ENCODE data around the gene WWOX. TPM values are rescaled to one million over a fixed set of nuclear protein-coding genes. Genes with fewer than 3 reads are reported as not detected.

Gene WWOX
- total RNA-seq, 1 experiment from 2014 or later = 28.3 TPM

- H3K4me1 ChIP-seq (ENCODE audit: insufficient read depth, low read length) = peaks cover 20% of the 10 kb centered on the region
- TF ChIP-seq EZH2 (IDR thresholded peaks at IDR 0.05; ENCODE audit: low read length, unreplicated experiment) (no peak), EZH2phosphoT487 (IDR thresholded peaks at IDR 0.05; ENCODE audit: borderline replicate concordance, low read length) (no peak)
- TF ChIP-seq, protein P1, sequence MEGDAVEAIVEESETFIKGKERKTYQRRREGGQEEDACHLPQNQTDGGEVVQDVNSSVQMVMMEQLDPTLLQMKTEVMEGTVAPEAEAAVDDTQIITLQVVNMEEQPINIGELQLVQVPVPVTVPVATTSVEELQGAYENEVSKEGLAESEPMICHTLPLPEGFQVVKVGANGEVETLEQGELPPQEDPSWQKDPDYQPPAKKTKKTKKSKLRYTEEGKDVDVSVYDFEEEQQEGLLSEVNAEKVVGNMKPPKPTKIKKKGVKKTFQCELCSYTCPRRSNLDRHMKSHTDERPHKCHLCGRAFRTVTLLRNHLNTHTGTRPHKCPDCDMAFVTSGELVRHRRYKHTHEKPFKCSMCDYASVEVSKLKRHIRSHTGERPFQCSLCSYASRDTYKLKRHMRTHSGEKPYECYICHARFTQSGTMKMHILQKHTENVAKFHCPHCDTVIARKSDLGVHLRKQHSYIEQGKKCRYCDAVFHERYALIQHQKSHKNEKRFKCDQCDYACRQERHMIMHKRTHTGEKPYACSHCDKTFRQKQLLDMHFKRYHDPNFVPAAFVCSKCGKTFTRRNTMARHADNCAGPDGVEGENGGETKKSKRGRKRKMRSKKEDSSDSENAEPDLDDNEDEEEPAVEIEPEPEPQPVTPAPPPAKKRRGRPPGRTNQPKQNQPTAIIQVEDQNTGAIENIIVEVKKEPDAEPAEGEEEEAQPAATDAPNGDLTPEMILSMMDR (conservative IDR thresholded peaks at IDR 0.05; ENCODE audit: low read depth, low read length) = no peak
- no peak overlapping the region for H3K9ac ChIP-seq (ENCODE audit: low read length)
- H4K20me1 ChIP-seq (ENCODE audit: low read length) = no peaks in the 10 kb centered on the region
- H3K36me3 ChIP-seq (ENCODE audit: low read depth, low read length) = no peaks in the 10 kb centered on the region
- no peak for DNase-seq
- no peak for ATAC-seq
- intact Hi-C loops (cut with micrococcal nuclease) = no loop called here
- no TSS peak for BruUV-seq (replicated peaks)
- H3K9me2 ChIP-seq (replicated peaks; ENCODE audit: low read length) = no peaks in the 10 kb centered on the region
- no peak overlapping the region for H3K4me3 ChIP-seq (ENCODE audit: low read length)
- no peak overlapping the region for H2AFZ ChIP-seq (ENCODE audit: low read length)
- H3K4me2 ChIP-seq (ENCODE audit: low read length) = peak overlapping the region; percentile 41; the same call in 1 of the 2 replicates
- no peaks in the 10 kb centered on the region for H3F3A ChIP-seq (ENCODE audit: low read length, unreplicated experiment)
- no peak overlapping the region for H3K27ac ChIP-seq (ENCODE audit: low read length)
- CTCF ChIA-PET = no interaction called here
- POLR2A ChIA-PET (ENCODE audit: unreplicated experiment) = no interaction called here
- H3K9me3 ChIP-seq (ENCODE audit: low read length) = no peaks in the 10 kb centered on the region
- H3K79me2 ChIP-seq (ENCODE audit: low read length) = no peaks in the 10 kb centered on the region
- no peaks in the 10 kb centered on the region for H3K27me3 ChIP-seq (ENCODE audit: low read length)
These were observed 363.1 kb downstream of the WWOX start for GRCh38 chr16:78462288-78463208.

- ChIA-PET CTCF (no interaction called here), POLR2A (ENCODE audit: unreplicated experiment) (no interaction called here)
- Histone ChIP-seq H3K4me2 (ENCODE audit: low read length) (no peak overlapping the region), H3K27me3 (ENCODE audit: low read length) (no peaks in the 10 kb centered on the region), H3K27ac (ENCODE audit: low read length) (no peak overlapping the region), H3K36me3 (ENCODE audit: low read depth, low read length) (no peaks in the 10 kb centered on the region), H3K4me1 (ENCODE audit: insufficient read depth, low read length) (peaks cover 20% of the 10 kb centered on the region), H3K9me2 (replicated peaks; ENCODE audit: low read length) (no peaks in the 10 kb centered on the region), H3K9ac (ENCODE audit: low read length) (no peak overlapping the region), H3F3A (ENCODE audit: low read length, unreplicated experiment) (no peaks in the 10 kb centered on the region), H4K20me1 (ENCODE audit: low read length) (no peaks in the 10 kb centered on the region), H3K9me3 (ENCODE audit: low read length) (no peaks in the 10 kb centered on the region), H3K4me3 (ENCODE audit: low read length) (no peak overlapping the region), H2AFZ (ENCODE audit: low read length) (no peak overlapping the region), H3K79me2 (ENCODE audit: low read length) (no peaks in the 10 kb centered on the region)
- no TSS peak for BruUV-seq (replicated peaks)
- no peak for DNase-seq
- no peak for ATAC-seq
- intact Hi-C loops (cut with micrococcal nuclease) = no loop called here
- TF ChIP-seq EZH2 (IDR thresholded peaks at IDR 0.05; ENCODE audit: low read length, unreplicated experiment) = no peak
- TF ChIP-seq EZH2phosphoT487 (IDR thresholded peaks at IDR 0.05; ENCODE audit: borderline replicate concordance, low read length) = no peak
- TF ChIP-seq, protein P1 (conservative IDR thresholded peaks at IDR 0.05; ENCODE audit: low read depth, low read length) = no peak
These were observed 364.1 kb downstream of the WWOX start for GRCh38 chr16:78463591-78463990.

- peaks cover 20% of the 10 kb centered on the region for H3K4me1 ChIP-seq (ENCODE audit: insufficient read depth, low read length)
- no peak for TF ChIP-seq EZH2phosphoT487 (IDR thresholded peaks at IDR 0.05; ENCODE audit: borderline replicate concordance, low read length)
- no peaks in the 10 kb centered on the region for H4K20me1 ChIP-seq (ENCODE audit: low read length)
- H3K9ac ChIP-seq (ENCODE audit: low read length) = no peak overlapping the region
- no peak overlapping the region for H3K4me3 ChIP-seq (ENCODE audit: low read length)
- POLR2A ChIA-PET (ENCODE audit: unreplicated experiment) = no interaction called here
- DNase-seq (no peak), ATAC-seq (no peak)
- H3K79me2 ChIP-seq (ENCODE audit: low read length) = no peaks in the 10 kb centered on the region
- no peaks in the 10 kb centered on the region for H3K9me3 ChIP-seq (ENCODE audit: low read length)
- no peaks in the 10 kb centered on the region for H3K36me3 ChIP-seq (ENCODE audit: low read depth, low read length)
- intact Hi-C loops (cut with micrococcal nuclease) = no loop called here
- H2AFZ ChIP-seq (ENCODE audit: low read length) = no peak overlapping the region
- BruUV-seq (replicated peaks) = no TSS peak
- no peak overlapping the region for H3K27ac ChIP-seq (ENCODE audit: low read length)
- H3K4me2 ChIP-seq (ENCODE audit: low read length) = no peak overlapping the region
- no peaks in the 10 kb centered on the region for H3F3A ChIP-seq (ENCODE audit: low read length, unreplicated experiment)
- no peaks in the 10 kb centered on the region for H3K27me3 ChIP-seq (ENCODE audit: low read length)
- CTCF ChIA-PET = no interaction called here
- no peaks in the 10 kb centered on the region for H3K9me2 ChIP-seq (replicated peaks; ENCODE audit: low read length)
These were observed 365.4 kb downstream of the WWOX start for GRCh38 chr16:78464833-78465232.
